T-helper 1 cell (primary cell): ENCODE results near the gene KIF6.

Source experiments
- DNase-seq, 5 donors: peaks; one replicate each; pipeline ENCODE4 v3.0.0-alpha.2; 2012 to 2020

Gene KIF6

DNA sequence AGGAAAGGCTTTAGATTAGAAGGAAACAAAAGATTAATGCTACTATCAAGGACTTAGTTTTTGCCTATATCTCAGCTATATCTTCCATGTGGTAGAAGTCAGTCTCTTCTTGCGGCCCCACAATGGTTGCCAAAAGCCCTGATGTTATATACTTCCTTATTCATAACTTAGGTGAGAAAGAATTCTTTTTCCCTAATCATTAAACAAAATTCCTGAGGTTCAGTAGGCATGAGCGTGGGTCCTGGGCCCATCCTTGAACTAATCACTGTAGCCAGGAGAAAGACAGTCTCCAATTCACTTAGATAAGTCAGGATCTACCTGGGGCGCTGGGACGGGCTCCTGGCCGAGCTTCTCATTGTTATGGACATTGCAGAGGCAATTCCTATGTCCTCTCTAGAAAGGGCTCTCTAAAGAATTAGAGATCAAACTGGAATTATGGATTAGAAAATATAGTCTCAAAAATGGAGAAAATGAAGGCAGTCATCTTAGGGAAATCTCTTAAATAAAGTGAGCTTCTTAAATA lies 134.3 kb downstream of the KIF6 start:
- no peak for DNase-seq

DNA sequence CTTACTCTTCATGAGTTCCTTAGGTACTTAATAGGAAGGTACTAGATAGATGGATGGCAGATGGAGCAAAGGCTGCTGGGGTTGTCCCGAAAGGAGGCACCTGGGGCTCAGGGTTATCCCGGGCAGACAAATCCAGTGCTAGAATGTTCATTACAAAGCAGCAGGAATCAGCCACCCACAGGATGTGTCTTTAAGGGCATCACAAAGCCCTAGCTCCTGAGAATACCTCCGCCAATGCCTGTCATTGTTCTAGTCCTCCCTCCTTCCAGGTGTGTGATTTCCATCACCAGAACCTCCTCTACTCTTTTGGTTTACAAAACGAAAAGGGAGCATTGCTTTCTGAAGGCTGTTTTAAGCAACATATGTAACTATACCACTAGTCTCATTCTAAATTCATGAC lies 138.1 kb downstream of the KIF6 start:
- no peak for DNase-seq

DNA sequence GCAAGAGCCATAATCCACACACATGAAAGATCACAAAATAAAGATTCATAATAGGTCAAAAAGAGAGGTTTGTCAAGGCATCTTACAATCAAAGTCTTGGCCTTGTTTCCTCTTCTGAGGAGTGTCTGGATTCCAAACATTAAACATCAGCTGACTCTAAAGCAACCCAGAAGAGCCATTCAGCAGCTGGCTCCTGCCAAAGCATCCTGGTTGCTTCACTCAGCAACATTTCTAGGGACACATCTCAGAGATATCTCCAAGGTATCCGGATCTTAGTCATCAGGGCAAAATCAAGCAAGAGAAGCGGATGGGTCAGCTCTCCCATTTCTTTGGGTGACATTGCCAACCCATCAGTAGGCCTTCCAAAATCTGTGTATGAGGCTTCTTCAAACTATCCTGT lies 139.6 kb downstream of the KIF6 start:
- DNase-seq = no peak

DNA sequence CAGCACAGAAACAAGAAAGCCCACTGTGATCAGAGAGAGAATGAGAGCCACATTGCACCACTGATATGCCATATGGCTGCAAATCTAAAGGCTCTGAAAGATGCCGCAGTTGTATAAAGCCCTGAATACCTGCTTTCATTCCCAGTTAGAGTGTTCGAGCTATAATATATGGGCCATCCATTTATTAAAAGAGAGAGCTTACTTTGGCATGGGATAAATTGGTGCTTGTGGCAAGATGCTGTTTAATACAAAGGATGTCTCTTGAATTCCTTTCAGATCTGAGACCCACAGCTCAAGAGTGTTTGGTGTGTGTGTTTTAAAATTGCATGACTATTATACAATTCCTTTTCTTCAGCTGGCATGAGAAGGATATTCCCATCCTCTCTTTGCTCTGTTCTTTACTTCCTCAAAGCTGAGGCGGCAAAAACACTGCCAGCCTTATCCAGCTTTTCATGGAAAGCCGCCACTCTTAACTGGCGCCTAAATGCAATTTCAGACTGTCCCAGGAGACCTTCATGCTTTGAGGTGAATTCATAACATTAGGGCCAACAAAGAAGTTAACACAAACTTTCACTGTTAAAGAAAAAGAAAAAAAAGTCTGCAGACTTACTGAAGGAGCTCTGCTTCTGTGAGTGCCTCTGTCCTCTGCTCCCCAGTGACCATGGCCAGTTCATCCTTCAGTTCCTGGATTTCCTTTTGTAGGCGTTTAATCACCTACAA lies 147.6 kb downstream of the KIF6 start:
- no peak for DNase-seq

DNA sequence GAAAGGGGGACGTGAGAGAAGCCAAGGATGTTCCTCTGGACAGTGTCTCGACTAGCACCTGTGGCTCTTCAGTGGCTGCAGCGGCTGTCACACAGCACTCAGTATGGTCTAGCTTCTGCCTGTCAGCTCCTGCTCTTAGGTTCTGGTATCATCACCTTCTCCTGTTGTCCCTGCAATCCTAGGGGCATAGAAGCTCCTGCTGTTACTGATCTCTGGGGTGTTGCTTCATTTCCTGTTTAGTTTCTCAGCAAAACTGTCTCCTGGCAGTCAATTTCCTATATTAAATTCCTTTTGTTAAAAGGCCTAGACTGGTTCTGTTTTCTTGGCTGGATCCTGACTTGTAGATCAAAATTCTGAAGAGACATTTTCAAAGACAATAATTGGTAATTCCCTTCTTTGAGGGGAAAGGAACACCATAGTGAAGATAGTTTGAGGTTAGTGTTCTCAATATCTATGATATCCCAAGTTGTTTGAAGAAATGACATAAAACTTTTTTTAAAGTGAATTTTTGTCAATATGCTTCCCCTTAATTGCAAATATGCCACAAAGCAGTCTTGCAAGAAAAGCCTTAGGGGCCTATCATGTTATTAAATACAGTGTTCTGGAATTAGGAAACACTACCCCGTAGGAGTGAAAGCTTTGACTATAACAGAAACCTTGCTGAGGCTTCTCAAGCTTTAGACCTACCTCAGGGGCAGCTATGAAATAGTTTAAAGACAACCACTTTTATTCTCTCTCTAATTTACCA lies 148.5 kb downstream of the KIF6 start:
- DNase-seq = no peak

DNA sequence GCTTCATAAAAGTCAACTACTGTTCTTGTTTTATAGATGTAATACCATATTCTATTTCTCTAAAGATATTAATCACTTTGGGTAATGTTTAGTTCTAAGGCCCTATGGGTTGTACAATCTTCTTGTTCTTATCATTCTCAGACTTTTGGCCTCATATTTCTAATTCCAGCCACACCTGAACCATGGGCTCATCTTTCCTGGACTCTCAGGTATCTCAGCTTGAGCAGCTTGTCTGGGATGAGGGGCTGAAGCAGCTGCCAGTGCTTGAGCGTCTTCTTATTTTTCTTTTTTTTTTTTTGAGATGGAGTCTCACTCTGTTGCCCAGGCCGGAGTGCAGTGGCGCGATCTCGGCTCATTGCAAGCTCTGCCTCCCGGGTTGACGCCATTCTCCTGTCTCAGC lies 150.2 kb downstream of the KIF6 start:
- no peak for DNase-seq

DNA sequence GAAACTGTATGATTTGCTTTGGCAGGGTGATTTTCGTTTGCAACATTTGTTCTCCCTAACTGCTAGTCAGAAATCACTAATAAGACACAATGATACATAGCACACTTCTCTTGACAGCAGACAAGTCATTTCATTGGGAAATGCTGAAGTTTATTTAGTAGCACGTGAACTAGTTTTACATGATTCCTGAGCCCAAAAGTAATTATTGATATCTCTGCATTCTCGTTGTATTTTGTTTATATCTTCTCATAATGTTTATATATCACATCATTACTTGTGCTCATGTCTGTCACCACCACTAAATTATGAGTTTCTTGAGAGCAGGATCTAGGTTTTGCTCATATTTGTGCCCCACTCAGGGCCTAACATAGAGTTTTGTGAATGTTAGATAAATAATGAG lies 151.7 kb downstream of the KIF6 start:
- DNase-seq = no peak

DNA sequence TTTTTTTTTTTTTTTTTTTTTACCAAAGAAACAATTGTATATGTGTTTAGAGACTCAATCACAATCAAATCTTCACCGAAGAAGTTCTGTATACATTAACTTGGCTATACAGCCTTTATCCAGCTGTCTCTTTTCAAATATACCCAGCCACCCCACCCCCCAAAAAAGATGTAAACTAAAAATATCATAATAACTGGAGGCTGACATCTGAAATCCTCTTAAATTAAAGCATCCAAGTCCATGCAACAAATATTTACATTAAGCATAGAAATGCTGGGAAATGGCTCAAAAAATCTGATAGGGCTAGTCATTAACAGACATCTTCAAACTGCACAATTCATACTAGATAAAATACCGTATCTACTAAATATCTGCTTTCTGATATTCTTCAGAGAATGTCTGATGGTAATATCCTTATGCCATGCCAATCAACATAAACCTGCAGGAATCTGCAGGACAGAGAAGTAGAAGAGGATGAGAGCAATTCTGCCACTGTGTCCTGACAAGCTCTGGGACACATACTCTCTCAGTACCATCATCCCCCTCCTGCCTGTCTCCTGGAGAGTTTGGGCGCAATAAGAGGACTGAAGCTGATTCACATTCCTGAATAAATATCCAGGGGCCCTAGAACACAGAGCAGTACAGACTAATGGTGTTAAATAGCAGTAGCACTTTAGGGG lies 152.4 kb downstream of the KIF6 start:
- no peak for DNase-seq

DNA sequence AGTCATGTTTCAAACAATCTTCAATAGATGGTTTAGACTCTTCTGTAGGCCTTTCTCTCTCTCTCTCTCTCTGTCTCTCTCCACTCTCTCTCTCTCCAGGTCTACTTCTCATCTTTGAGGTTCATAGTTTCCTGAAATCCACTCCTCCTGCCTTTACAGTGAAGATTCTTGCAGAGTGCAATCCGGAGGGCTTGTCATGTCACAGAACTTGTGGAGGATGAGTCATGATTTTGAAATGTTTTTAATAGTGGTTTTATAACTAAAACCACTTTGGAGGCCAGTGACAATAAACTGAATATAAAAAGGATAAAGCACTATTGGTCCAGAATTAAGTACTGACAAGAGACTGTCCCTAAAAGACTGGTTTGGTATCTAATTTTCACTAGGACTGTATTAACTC lies 156.3 kb downstream of the KIF6 start:
- no peak for DNase-seq

DNA sequence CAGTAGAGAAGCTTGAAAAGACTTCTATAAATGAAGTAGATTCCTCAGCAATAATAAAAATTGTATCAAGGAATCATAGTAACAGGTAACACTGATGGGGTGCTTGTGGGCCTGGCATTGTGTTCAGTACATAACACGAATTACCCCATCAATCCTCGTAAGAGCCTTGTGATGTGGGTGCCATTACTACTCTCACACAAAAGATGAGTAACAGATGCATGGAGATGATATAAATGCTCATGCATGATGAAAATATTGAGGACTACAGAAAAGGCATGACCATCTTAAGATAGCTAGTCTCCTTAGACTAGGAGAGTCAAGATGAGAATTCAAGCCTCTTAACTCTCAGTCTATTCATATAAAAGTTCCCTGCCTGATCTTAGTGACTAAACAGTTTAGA lies 158.1 kb downstream of the KIF6 start:
- DNase-seq = no peak

DNA sequence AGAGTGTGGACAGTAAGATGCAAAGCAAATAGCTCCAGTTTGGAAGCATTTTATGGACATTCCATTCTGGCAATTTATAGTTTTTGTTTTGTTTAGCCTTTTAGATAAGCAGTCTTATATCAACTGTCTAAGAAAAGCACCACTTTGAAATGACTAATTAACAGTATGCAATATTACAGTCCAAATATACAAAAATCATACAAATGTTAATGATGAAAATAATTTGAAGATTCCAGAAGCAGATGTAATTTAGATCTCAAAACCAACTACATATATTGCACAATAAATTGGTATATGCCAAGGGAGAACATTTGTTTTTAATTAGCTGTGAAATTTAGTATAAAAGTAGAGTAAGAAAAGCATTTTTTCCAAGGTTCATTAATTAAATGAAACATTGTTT lies 158.8 kb downstream of the KIF6 start:
- no peak for DNase-seq

DNA sequence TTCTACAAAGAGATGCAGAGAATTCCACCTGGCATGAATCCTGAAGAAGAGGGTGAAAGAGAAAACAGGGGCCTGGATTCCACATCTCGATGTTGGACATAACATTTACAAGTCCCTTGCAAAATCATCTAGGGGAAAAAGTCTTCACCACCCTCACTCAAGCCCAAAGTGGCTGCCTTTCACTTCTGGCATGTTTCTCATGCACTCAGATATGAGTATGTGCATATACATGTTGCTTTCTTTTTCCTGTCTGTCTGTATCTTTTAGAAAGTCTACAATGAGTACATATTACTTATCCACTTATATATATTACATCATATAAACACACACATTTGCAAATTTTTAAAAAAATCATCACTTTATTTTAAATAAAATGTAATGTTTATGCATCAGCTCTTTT lies 159.3 kb downstream of the KIF6 start:
- no peak for DNase-seq

DNA sequence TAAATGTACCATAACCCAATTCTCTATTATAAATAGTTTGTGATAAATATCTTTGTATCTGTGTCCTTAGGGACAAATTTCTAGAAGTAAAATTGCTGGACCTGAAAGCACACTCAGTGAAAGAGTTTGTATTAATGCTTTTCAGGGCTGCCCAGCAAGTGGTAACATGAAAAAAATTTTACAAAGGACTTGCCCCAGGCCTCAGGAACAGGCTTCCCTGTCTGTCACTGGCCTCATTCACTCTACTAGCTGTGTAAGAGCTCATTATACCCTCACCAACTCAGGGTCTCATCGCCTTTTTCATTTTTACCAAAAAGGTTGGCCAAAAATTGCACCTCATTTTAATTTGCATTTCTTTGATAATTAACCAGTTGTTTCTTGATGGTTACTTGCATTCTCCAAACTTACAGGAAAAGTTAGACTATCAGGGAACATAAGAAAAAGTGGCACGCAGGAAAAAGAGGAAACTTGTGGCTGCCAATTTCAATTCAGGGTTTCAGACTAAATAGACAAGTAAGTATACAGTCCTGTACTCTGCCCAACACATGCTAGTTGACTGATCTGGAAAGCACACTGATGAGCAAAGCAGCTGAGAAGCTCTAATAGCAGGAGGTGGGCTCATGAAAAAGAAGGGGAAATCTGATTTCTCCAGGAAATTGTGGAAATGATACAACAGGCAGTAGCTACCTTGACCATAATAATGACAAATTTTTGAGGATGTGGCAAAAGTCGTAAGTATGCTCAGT lies 161.5 kb downstream of the KIF6 start:
- DNase-seq = no peak

DNA sequence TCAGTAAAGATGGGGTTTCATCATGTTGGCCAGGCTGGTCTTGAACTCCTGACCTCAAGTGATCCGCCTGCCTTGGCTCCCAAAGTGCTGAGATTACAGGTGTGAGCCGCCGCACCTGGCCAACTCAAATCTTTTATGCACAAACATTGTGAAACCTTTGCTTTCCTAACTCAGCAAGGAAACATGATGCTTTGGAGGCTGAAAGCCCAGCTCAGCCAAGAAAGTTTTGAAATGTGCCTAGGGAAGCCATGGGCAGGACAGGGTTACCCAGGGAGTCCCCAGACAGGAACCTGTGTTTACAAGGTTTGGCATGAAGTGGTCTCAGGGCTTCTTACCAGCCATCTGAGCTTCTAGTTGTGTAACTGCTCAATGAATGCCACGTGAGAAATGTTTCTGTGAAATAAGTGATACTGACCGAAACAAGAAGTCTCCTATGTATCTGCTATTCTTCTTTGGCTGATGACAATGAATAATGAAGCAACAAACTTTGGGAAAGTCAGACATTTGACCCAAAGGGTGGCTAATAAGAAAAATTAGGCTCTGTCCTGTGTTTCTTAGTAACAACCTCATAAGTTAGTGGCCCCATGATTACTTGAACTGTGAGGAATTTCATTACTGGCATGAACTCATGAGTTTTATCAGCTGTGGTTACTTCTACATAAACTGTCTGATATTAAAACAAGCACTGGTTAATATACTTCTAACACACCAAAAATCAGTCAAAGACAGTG lies 163.5 kb downstream of the KIF6 start:
- no peak for DNase-seq

DNA sequence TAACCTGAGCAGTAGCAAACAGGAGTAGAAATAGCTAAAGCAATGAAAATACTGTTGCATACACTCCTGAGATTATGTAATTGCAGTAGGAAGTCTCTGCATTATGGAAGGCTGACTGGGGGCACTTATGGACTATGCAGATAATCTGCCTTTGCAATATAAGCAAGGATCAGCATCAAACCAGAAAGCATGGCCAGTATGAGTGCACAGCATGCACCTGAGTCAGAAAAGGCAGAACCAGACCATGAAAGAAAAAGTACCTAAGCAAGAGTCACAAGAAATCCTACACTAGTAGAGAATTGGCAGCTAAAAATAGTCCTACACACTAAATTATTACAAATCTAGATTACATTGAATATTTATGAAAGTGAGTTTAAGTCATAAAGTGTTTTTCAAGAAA lies 164.3 kb downstream of the KIF6 start:
- DNase-seq = no peak

DNA sequence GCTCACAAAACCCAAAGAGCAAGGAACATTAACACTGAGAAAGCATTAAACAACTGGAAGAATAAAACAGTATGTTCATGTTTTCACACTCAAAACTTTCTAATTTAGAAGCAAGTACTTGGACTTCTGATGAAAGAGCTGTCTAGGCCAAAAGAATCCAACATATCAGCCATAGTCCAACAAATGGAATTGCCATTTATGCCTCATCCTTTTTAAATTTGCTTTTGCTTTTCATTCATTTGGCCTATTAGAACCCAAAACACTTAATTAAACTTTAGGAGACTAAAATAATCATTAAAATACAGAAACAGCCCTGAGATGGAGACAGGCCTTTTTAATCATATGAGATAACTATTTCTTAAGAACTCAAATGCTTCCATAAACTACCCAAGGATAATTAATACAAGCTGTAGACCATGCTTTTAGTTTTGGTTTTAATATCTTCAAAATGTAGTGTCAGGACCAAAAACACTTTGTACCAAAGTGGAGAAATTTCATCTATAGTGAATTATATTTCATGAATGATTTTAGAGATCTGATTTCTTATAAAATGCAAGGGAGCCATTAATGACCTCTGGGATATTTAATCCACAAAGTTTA lies 166.5 kb downstream of the KIF6 start:
- no peak for DNase-seq

DNA sequence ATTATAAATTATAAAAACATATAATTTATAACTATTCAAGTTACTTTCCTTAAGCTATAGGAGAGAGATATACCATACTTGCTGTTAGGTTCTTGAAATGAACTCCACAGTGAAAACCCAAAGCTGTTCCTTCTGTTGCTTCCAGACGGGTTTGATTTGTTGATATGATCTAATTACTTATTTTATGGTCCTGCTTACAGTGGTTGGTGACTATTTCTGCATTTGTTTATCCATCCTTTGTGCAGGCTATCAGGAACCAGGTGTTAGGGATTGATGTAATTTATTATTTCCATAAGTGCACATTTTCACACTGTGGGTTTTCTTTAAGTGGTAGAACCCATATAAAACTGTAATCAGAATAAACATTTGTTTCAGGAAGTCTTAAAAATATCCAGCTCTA lies 167.1 kb downstream of the KIF6 start:
- no peak for DNase-seq

DNA sequence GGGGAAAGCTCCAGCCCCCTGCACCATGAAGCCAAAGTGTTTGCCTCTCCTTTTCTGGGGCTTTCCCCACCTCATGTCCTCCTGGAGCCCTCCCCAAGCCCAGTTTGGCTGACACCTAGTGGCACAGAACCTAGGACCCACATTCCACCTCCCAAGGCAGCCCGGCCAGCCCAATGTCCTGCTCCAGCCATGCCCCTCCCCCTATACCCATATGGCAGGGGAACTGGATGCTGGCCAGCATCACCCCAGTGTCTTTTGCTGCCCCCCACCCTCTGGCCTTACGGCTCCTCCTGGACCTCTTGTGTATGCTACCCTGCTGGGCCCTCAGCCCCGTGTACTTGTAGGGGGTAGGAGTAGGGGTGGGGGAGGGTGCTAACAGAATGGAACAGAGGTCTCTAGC lies 170.1 kb downstream of the KIF6 start:
- DNase-seq = no peak

DNA sequence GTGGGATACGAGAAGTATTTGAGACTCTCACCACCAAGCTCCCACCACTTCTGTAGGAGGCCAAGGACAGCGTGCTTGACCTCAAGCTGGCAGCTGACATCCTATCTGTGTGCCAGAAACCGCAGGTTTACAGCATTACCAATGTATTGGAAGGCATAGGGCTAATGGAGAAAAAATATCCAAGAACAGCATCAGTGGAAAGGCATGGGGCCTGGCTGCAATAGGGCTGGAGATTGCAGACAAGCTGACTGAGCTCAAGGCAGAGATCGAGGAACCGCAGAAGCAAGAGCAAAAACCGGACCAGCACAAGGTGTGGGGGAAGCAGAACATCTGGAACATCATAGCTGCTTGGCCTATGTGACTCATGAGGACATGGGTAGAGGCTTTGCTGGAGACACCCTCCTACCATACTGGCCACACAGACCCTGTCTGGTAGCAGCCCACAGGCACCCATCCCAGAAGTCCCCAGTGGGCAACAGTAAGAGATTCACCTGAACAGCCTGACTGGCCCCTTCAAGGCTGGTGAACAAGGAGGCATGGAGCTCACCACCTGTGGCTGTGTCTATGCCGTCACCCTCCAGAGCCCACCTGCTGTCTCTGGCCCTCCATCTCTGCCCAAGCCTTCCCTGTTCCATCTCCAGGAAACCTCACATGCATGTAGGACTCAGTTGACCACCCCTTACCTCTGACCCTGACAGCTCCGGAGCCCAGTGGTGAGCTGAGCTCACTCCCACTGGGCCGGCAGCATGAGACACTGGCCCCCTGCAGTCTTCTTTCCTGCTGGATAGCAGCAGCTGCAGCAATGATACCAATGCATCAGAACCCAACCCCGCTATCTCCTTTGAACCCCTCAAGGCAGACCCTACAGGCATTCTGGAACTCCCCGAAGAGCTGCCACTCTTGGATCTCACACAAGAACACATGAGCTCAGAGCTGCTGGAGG lies 171.1 kb downstream of the KIF6 start:
- DNase-seq = no peak

DNA sequence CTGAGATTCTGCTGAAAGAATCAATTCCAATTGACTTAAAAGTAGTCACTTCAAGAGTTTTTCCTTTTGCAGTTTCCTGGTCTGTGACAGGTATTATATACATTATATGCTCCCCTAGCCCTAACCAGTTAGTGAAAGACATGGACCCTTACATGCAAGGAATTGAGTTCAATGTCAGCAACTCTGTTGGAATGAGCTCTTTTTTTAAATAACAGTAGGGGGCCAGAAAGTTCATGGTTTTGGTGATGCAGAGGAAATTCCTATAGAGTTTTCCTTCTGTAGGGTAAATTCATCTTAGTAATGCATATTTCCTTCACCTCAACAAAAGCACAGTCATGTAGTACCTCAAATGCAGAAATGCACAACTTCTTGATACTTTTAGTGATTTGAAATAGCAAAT lies 172.2 kb downstream of the KIF6 start:
- no peak for DNase-seq

DNA sequence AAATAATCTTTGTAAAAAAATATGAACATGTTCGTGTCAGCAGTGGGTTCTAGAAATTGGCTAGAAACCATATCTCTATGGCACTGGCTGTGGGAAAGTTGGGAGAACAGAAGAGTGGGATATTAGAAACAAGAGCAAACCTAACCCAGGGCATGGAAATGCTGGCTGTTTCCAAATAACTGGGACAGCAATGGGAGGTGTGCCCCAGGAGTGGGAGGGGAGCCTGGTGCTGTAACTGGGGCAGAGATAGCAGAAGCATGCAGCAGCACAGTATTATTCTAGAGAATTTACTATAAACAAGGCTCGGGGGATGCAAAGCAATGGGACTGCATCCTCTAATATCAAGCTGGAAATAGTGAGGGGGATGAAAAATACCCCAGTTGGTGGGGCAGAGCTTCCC lies 175.0 kb downstream of the KIF6 start:
- DNase-seq = no peak
